CD4-positive, alpha-beta T cell treated with Interleukin-15 for 4 hours (primary cell): ENCODE data around the gene DNAJC15.

ENCODE experiments used
- DNase-seq: peaks from one replicate; pipeline ENCODE4 v3.0.0-alpha.2; 2020; ENCODE audit warnings: low spot score

DNAJC15 gene

DNA sequence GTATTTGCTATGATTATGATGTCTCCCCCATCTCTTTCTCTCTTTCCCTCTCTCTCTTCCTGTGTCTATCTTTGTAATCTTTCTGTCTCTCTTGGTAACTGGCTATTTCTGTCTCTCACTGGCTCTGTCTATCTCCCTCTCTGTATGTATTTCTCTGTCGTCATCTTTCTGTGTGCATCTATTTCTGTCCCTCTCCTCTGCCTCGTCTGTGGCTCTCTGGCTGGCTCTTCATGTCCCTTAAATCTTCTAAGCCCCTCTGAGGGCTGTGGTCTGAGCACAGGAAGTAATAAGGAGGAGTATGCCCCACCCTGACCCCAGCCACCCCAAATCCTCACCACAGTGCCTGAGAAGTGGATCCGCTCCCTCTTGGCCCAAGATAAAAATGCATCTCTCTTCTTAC lies 104.4 kb downstream of the DNAJC15 start:
- DNase-seq = no peak

DNA sequence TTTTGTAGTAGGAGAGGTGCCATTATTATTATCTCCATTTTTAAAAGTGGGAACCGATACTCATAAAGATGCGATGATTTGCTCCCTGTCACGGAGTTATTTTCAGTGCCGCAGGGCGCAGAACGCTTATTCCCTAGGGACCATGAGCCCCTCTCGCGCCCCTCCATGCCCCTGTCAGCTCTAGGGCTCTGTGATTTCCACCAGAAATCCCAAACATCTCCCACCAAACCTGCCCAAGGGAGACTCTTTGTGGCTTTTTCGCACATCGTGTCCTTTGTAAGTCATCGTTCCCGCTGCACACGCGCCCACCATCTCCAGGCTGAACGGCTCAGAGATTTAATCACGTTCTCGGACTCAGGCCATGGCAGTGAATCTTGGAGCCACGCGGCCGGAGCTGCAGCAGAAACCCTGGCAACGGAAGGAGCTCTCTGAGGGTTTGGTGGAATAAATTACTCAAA lies 105.1 kb downstream of the DNAJC15 start:
- no peak for DNase-seq

DNA sequence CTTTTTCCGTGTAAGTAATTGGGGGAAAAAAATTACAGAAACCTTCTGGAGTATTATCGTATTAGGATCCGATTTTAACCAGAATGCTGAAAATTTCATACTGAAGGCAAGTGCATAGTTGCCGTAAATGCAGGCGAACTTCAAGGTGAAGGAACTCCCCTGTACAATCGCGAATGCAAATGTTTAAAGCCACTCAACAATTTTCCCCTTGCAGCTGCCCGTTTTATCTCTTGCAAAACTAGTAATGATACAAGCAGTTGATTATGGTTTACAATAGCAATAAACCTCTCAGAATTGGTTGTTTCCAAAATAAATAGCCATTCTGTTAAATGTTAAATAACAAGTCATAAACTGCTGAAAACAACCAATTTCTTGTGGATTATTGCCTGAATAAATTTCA lies 105.7 kb downstream of the DNAJC15 start:
- DNase-seq = no peak

DNA sequence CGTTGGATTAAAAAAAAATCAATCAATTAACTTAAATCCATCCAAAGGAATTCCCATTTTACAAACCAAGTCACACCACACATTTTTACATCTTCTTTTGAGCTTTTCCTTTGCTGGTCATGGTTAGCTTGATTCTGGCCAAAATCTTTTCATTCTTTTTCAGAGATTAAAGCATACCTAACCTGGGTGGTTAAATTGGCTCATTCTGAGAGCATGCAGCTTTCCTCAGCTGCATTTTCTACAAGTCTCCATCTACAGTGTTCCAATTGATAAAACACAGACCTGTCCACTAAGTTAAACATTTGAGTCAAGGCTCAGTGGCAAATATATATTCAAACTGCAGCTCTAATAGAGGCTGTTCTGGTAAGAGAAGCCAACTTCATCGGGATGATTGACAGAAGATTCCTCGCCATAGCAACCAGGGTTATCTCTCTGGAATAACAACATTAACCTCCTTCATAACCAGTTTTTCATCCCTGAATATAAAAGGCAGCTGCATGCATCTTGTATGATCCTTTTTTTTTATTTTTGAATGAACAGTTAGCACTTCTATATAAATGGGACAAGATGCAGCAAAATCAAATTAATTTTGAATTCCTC lies 106.2 kb downstream of the DNAJC15 start:
- no peak for DNase-seq

DNA sequence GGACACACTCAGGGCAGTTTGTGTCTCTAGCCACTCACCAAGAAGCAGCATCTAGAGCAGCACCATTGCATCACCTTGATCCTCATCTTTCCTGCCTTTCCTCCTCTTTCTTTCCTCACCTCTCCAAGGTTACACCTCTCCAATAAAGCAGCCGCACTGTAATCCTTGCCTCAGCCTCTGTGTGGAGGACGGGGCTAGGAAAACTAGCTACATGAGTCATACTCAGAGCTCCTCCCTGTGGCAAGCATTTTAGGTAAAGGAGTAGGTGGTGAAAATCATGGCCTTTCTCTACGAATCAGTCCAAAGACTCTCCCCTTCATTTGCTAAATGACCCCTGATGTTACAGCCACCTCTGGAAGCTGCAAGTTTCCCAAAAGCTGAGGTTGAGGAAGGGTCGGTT lies 108.9 kb downstream of the DNAJC15 start:
- DNase-seq = no peak

DNA sequence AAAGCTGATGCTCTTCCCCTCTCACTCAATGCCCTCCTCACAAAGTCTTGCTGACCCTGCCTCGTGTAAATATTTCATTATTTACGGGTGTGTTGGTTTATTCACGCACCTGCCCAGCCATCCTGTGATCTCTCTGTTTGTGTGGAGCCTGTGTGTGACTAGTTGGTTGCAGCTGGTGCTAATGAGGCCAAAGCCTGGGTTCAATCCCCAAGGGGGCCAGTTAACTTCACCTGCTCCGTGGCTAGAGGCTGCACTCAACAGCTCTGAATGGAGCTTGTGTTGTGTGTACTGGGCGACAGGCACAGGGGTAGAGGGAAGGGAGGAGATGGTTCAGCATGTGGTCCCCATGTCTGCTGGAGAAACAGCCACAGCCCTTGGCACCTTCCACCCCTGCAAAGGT lies 109.5 kb downstream of the DNAJC15 start:
- DNase-seq = no peak

DNA sequence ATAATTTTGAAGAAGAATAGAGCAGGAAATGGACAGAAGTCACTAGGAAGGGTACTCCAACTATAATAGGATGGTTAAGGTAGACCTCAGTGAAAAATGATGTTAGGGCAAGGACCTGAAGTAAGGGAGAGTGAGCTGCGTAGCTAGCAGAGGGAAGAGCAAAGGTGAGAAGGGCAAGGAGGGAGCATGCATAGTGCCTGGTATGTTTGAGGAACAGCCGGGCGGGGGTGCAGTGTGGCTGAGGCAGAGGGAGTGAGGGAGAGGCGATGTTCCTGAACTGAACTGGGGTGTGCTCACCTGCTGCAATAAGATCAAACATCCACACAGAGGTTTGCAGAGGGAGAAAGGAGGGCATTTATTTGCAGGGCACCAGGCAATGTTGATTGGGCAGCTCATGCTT lies 110.4 kb downstream of the DNAJC15 start:
- no peak for DNase-seq

DNA sequence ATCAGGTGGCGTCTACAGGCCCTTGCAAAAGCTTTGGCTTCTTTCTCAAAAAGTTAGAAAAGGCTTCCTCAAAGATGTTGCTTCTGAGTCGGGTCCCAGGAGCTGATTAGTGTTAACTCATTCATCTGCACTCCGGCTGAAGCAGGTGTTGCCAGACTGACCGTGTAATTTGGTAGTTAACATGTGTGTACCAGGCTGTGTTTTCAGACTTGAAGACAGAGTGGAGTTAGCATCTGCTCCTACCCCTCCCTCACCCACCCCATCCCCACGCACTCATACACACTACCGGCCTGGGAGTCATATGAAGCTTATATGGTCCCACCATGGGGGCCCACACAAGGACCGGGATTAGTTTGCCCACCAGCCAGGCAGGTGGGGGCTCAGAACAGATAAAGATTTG lies 111.5 kb downstream of the DNAJC15 start:
- DNase-seq = no peak

DNA sequence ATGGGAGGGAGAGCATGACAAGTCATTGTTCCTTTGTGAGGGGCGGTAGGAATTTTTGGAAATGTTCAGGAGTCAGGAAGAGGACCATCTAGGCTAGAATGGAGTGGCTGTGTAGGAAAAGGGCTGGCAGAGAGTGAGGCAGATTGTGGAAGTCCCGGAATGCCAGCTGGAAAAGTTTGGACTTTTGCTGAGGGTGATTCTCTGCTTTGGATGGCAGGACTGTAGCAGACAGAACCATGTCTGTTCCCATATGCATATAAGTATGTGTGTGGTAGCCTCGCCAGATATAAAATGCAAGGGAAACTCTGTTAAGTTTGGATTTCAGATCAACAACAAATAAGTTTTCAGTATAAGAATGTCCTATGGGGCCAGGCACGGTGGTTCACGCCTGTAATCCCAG lies 112.1 kb downstream of the DNAJC15 start:
- no peak for DNase-seq

DNA sequence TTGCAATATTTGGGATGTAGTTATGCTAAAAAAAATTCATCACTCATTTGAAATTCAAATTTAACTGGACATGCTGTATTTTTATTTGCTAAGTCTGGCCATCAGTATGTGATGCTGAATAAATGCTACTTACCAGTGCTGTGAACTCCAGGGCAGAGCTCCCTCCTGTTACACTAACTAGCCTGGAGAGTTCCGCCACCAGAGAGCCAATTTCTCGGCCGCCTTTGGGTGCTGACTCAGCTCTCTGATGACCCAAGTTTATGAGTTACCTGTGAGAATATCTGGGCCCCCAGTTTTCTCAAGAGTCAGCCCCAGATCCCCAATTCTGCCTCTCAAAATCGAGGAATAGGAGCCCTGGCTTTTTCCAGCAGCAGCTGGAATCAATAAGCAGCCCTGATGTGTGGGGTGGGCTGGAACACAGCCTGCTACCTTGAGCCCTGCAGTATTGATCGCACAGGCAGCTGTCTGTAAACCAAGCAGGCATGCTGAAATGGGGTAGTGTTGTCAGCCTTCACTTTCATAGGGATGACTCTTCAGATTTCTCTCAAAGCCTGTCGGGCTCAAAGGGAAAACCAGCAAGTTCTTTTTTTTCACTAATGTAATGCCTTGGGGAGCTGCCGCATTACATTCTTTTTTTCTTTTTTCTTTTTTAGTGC lies 113.7 kb downstream of the DNAJC15 start:
- no peak for DNase-seq

DNA sequence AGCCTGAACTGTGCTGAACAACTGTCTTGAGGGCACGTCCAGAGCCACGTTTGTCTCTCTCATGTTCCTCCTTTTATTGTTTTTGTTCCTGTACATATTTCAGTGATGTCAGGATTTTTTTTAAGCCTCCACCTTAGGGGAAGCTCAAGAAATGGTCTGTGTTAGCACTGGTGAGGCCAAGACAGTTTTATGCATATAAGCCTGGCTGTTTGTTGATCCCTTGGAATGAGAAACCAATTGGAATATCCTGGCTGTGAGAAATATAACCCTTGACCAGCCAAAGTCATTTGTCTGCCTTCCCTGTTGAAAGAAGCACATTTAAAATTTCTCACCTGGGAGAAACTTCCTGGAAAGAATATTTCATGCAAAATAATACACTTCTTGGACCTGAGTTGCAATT lies 115.8 kb downstream of the DNAJC15 start:
- DNase-seq = no peak

DNA sequence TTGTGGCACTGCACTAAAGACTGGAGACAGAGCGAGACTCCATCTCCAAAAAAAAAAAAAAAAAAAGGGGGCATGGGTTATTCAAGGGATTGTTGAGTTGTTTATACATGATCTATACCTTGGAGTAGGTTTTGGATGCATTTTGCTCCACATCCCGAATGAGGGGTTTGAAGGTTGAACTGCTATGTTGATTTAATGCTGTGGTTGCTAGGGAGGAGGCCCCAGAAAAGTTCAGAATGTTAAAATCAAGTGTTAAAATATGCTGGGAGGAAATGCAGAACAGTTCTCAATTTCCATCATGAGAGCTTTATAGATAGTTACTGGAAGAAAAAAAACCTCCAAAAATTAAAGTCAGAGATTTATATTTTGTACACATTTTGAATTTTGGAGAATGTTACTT lies 116.5 kb downstream of the DNAJC15 start:
- no peak for DNase-seq

DNA sequence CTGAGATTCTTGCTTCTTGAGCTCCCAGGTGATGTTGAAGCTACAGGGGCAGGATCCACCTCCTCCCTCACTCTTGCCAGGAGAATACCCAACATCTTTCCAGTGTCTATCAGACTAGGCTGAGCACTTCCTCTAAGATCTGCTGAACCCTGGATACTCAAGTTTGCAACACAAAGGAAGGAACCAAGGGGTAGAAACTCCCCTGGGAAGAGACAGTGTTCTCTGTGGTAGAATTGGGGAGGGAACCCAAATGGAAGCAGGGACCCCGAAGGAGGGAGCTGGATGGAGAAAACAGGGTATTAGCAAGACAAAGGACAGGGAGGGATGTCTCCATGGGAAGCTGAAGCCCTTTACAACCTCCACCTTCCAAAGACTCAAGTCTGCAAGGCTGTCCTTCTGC lies 117.6 kb downstream of the DNAJC15 start:
- DNase-seq = no peak

DNA sequence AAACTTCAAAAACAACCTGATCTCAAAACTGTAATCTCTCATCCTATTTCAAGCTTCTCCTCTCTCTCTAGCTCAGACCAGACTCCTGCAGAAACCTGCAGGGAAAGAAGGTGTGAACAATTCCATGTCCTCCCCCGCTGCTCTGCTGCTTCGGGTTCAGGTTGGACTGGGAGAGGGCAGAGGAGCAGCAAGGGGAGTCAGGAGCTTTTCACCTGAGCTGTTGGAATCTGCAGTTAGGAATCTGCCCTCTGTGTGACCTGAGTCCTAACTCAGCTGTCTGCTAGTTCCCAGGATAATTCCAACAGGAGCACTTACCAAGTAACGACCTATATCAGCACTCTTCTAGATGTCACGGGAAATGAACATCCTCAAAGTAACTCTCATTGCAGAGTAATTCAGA lies 118.3 kb downstream of the DNAJC15 start:
- DNase-seq = no peak

DNA sequence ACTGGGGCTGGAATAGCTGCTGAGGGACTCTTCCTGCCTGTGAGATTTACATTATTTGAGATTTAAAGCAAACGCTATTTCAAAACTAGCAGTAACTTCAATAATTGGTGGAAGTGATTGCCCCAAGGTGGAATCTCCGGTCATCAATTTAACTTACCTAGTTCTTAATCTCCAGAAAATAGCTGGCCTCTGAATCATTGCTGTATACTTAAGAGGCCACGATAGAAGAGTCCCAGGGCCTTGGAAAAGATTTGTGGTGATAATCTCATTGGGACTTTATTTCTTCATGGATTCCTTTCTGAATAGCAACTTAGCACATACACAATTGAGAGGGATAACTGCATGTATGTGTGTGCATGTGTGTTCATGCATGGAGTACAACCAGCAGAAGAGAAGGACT lies 120.2 kb downstream of the DNAJC15 start:
- no peak for DNase-seq

DNA sequence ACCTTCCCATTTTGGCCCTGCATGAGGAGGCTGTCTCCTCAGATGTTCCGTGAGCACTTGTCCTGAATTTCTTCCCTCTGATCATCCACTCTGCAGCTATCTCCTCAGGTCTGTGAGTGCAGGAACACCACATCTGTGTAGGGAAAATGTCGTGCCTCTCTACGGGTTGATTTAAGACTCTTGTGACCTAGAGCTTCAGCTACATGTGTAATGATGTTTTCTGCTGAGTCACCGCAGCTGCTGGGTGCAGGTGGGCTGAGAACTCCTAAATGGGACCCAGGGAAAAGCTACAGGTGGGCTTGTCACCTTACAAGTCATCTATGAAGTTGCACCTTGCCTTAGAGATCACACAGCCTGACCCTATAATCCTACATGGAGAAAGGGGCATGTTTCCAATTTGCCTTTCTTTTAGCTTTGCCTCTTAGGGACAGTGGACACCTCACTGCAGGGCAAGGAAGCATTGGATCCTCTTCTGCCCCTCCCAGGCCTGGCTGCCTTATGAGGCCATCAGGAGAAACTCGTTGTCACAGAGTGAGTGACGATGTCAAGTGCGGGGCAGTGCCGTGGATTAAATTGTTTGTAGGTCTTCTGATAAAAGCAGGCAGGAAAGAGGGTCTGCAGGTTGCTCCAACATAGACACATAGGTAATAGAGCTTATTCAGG lies 122.3 kb downstream of the DNAJC15 start:
- no peak for DNase-seq

DNA sequence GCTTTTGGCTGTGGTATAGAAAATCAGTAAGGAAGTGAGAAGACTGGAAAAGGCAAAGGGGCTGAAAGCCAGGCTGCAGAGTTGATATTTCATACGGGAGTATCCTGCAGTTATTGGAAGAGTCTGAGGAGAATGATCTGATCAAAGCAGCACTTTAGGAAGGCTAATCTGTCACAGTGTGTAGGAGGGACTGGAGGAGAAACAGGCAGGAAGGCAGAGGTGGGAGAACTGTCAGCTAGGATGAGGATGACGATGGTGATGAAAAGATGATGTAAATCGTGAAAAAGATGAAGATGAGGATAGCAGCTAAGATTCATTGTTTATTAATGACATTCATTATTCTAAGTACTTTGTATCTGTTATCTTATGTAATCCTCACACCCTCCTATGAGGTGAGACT lies 123.0 kb downstream of the DNAJC15 start:
- no peak for DNase-seq

DNA sequence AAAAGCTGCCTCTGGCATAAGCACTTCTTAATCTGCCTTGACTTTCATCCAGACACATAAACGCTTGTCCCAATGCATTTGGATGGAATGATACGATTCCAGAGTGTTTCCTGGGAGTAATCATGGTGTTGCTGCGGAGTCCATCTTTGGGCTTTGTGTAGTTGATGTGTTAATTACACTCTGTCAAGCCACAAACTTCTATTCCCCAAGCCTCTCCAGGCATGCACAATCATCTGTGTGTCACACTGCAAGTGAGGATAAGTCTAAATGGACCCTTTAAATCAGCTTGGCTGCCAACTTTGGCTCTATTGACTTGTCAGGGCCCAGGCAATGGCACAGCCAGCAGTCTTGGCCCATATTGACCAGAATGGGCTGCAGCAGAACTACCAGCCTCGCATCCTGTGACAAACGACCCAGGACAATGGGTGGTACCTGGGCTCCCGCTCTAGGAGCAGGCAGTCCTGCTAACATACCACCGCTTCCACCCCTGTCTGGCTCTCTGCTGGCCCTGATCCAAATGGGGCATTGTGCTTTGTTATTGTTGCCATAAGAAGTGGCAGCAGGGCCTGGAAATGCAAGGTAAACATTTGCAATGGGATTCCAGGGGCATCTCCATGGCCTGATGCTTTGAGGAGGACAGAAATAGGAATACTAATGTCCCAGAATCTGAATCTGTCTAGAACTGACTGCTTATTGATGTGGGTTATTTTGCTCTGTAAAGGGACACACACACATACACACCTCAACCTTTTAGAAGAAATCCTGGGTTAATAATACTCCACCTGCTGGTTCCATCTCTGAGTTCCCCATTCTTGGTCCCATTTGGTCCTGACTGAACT lies 127.2 kb downstream of the DNAJC15 start:
- no peak for DNase-seq

DNA sequence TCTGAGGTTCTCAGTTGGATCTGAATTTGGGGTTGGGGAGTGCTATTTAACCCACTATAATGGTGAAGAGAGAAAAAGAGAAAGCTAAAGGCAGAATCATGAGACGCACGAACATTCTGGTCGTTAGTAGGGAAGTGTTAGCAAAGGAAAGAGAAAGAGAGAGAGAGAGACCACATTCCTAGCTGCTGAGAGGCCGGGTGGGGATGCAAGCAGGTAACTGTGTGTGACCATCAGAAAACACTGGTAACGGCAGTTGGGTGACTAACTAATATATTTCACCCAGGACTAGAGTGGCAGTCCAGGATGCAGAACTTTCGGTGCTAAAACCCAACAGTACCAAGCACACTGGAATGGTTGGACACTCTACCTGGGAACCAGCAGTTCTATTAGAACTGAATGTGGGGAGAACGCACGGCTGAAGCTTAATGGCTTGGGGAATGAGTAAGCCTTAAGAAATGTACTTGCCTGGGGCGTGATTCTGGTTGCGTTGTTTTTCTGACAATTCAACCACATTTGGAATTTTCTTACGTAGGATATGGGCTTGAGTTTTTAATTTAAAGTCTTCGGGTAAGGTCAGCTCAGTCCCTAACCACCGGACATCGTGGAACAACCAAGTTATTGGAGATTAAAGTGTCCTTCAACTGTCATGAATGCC lies 130.2 kb downstream of the DNAJC15 start:
- no peak for DNase-seq

DNA sequence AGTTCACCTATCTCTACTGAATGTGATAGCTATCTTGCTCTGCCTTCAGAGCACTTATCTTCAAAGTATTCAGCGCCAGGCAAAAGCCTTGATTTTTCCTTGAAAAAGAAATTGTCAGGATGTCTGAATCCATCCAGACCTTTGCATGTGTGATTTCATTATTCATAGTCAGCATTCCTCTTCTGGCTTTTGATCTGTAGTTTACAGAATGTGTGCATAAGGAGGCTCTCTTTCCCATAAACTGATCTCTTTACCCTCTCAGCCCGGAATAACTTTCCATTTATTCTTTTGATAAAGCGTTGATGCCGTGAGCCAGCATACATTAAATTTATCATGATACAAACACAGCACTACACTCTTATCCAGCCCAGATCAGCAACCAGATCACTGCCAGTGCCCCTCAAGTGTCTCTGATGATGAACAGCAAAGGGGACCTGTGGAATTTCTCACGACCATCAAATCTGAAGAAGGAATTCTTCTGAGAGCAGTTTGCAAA lies 130.8 kb downstream of the DNAJC15 start:
- no peak for DNase-seq

DNA sequence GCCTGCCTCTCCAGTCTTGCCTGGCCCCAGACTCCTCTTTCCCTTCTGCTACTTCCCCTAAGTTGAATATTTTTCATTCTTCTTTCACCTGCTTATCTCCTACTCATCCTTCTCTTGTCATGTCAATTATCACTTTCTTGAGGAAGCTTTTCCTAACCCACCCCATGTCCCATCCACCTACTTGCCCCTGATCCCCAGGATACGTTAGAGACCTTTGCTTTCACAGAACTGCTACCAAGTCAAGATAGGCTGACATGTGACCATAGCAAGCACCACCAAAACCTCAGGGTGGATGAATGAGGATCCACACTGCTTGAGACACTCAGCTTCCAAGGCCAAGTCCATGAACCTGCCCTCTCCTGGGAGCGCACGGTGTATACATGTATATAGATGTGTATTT lies 131.5 kb downstream of the DNAJC15 start:
- DNase-seq = no peak

DNA sequence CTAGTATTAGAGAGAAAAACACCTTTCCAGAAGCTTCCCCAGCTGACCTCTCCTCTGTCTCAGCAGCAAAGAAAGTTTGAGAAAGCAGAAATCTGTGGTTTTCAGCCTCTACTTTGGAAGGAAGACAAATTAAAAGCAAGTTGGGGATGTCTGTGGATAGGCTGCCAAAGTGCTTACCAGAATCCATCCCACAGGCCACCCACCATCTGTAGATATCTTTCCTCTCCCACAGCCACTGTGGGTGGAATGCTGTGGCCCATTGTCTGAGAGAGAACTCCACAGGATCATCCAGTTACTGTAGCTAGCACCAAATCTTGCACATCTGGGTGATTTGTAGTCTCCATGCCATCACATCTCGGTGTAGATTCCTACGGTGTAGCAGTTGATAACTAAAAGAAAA lies 133.5 kb downstream of the DNAJC15 start:
- no peak for DNase-seq
